NCI-H2029 (cell line): ENCODE results near the gene SDK1.

Experiments used
- DNase-seq: peaks from one replicate; lab custom pipeline; 2025; lab: John Stamatoyannopoulos, UW

SDK1 gene

DNA sequence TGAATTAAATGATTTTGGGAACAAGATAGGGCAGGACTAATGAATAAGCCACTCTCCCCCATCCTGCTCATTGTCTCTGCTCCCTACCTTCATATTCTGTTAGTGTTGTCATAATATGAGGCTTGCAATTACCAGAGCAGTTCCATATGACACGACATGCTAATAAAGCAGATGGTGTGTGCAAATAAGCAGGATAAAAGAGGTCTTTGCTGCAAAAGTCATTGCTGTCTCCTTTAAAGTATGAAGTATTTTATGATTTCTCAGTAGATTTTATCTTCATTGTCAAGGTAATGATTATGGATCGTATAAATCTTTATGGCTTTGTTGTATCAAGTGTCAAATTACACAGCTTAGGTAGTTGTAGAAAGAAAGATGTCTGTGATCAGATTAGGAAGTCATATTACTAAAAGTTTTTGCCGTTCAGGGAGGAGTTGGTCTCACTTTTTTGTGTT is 114.8 kb downstream of the SDK1 start:
- DNase-seq: no peak

DNA sequence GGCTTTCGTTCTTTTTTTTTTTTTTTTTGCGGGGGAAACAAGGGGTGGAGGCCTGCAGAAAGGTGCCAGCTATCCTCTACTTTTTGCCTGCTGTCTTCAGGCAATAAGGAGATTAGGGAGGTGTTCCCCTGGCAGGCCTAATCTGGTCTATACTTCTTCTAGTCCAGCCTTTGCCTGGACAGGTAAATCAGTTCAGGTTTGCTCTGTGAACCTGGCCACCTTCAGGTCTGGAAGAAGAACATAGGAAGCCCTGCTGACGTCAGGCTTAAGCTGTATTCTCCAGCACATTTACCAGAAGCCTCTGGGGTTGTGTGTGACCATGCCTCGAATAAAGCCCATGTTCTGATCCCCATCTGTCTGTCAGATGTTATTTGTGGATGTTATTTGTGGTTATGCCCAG is 115.4 kb downstream of the SDK1 start:
- DNase-seq: no peak

DNA sequence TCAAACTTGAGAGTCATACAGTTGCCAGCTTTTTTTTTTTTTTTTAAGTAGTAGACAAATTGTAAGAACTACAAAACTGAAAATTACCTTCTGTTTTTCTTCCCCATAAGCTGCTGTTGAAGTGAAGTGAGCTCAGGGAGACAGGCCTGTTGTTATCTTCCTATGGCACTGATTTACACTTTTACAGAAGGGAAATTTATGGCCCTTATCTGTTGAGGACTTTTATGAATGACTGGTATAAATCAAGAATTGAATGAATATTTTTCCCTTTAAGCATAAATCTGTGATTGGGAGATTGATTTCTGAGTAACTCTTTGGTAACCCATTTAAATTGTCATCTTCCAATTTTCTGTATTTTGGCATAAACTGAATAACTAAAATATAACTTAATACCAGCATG is 124.0 kb downstream of the SDK1 start:
- no peak for DNase-seq

DNA sequence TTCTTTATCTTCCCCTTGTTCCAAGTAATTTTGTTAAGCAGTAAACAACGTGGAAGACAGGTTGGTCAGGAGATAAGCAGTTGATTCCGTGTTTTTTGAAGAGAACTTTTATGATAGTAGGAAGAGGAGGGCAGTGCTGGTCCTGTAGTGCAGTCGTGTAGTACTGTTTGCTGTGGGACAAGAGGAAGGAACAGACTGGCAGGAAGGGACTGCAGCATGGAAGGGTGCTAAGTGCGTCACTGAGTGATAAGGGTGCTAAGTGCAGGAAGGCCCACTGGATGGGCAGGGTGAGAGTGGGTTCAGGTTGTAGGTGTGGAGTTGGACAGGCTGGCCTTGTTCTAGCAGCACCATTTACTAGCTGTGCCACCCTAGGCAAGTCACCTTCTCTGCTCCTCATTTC is 125.0 kb downstream of the SDK1 start:
- DNase-seq: no peak

GRCh38 chr7:3427957-3428356 is 126.9 kb downstream of the SDK1 start:
- DNase-seq: no peak

DNA sequence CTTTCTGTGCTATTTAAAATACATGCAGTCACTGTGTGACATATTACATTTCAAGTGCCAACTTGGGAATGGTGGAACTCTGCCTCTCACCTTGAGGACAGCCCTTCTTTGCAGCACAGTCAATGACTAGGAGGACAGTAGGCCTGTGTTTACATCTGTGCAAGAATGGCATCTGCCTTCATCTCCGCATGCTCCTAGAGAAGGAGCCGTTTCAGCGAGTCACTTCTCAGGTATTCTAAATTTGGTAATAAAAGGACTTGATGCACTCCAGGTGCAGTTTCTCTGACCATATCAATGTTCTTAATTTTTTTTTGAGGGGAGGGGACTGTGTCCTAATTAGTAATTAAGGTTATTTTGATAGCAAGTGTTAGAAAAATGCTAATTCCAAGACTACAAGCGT is 128.9 kb downstream of the SDK1 start:
- DNase-seq: no peak

GRCh38 chr7:3430588-3430987 is 129.5 kb downstream of the SDK1 start:
- DNase-seq: no peak

- DNase-seq: no peak
These were observed 130.3 kb downstream of the SDK1 start for GRCh38 chr7:3431306-3431705.

DNA sequence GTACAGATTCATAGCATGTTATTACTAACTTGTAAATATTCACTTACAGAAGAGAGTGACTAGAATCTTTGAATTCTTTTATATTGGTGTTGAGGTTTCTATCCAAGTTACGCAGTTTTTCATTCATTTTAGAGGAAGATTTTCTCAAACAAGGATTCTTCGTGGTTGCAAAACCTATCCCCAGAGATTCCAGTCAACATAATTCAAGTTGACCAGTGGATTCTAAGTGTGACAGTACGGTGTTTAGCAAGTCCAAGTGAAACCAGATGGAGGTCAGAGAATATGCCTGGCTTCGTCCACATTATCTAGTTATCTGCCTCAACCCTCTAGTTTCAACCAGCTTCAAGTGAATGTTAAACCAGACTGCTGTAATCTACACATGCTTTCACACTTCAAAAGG is 131.9 kb downstream of the SDK1 start:
- no peak for DNase-seq

DNA sequence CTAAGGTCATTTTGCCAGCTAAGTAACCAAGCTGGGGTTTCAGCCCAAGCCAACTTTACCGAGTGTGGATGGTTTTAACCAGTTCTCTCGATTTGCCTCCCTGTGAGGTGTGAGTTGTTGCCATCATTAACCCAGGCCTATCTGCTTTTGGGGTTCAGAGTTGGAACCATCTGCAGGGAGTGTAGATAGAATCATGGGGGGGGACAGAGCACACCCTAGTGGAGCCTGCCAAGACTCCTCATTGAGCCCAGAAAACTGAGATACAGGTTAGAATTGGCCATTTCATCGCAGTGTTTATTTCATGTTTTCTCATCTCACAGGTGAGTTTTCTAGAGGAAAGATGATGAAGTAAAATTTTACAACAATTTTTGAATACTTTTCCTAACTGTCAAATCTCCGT is 133.6 kb downstream of the SDK1 start:
- DNase-seq: no peak

GRCh38 chr7:3436112-3436511 is 135.1 kb downstream of the SDK1 start:
- no peak for DNase-seq

GRCh38 chr7:3436746-3437145 is 135.7 kb downstream of the SDK1 start:
- DNase-seq: no peak

- no peak for DNase-seq
These were observed 136.4 kb downstream of the SDK1 start for GRCh38 chr7:3437467-3437866.

- no peak for DNase-seq
These were observed 137.3 kb downstream of the SDK1 start for GRCh38 chr7:3438352-3438751.

DNA sequence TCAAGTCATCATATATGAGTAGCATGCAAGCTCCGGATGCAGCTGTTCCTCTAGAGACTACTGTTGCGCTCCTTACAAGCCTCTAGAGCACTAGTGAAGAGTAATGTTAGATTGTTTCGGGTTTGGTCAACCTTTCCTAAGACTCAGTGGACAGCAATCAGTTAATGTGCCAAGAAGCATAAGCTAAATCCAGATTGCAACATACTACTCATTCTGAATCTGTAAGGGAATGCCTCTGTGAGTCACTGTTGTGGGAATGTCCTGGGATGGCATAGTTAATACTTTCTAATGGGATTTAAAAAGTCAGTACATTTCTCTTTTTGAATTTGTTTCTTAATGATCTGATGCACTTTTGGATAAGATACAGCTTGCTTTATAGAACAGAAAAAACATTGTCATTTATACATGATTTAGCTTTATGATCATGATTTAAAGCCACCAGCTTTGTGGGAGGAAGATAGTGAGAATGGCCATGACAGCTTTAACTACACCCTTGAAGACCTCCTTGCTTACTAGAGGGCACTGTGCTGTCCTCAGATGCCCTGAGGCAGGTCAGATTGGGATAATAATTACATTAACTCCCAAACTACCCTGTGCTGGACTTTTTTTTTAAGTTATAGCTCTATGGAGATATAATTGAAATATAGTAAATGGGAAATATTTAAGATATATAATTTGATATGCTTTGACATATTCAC is 138.4 kb downstream of the SDK1 start:
- no peak for DNase-seq

DNA sequence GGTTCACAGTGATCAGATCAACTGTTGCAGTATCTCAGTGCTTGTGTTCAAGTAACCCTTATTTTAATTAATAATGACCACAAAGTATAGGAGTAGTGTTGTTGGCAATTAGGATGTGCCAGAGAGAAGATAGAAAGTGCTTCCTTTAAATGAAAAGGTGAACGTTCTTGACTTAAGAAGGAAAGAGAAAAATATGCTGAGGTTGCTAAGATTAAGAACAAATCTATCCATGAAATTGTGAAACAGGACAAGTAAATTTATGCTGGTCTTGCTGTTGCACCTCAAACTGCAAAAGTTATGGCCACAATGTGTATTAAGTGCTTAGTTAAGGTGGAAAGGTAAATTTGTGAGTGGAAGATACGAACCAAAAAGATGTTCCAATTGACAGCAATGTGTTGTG is 139.5 kb downstream of the SDK1 start:
- DNase-seq: no peak

DNA sequence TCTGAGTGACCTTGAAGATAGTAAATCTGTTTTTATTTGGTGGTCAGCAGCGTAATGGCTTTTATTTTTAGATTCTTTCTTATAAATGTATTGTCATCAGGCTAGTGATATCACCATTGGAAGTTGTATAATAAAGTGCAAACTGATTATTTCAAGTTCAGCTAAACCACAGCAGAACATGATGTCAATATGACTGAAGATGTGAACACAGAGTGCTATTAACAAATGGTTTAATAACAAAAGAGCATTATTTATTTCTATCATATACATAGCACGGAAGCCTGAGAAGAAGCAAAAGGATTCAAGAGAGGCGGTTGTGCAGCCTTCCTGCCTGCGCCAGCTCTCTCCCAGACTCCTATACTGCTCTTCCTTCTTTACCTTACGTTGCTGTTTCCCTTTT is 142.7 kb downstream of the SDK1 start:
- no peak for DNase-seq

DNA sequence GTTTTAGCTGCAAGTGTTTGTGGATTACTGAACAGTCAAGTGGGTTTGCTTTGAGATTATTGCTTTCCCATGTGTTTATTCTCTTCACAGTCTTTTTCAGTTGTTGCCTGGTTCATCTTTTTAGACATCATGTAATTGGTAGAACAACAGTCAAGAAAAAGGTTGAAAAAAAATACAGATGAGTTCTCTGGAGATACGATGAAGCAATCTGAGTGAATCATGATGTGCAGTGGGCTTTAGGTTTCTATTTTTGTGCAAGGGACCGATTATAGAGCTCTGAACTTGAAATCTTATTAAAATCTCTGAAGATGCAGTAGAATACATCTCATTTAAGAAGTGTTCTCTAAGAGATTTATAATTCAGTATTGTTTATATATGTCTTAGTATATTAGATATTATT is 145.7 kb downstream of the SDK1 start:
- DNase-seq: no peak

DNA sequence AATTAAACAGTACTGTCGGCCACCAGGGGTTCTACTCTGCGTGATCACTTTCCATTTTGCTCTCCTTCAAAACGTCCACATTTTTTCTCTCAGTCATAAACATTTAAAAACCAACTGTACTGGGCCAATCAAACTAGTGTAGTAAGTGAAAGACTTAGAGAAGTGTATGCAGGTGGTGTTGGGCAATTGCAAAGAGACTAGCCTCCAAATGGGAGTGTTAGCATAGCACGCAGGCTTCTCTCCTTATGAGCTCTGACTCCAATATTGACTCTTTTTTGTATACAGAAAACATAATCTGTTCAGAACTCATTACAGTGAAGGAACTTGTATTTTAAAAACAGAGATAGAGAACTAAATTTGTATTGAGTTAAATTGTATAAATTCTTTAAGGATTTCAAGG is 150.6 kb downstream of the SDK1 start:
- DNase-seq: no peak

DNA sequence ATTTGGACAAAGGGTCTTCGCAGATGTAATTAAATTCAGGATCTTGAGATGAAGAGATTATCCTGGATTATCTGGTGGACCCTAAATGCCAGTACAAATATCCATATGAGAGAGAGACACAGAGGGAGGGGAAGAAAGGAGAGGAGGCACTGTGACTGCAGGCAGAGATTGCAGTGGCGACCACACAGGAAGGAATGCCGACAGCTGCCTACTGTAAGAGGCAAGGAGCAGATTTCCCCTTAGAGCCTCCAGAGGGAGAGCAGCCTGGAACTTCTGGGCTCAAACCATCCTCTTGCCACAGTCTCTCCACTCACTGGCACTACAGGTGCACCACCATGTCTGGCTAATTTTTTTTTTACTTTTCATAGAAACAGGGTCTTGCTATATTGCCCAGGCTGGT is 152.3 kb downstream of the SDK1 start:
- DNase-seq: no peak

- DNase-seq: no peak
These were observed 154.9 kb downstream of the SDK1 start for GRCh38 chr7:3455806-3456595.

DNA sequence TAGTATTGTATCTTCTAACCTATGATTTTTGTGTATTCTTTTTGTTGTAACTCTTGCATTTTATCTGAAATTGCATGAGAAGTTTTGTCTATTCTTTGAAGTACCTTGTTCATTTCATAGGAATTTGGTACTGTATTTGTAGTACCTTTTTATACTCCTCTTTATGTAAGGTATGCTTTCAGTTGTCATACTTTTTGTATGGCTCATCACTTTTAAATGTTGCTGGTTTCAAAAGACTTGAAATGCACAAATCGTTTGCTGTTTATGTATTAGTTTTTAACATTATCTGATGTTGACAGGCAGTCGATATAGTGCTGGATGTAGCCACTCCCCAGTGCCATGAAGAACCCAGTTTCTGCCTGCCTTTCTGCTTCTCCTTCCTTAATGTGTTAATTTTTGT is 158.1 kb downstream of the SDK1 start:
- no peak for DNase-seq

GRCh38 chr7:3461923-3462322 is 160.9 kb downstream of the SDK1 start:
- DNase-seq: no peak

DNA sequence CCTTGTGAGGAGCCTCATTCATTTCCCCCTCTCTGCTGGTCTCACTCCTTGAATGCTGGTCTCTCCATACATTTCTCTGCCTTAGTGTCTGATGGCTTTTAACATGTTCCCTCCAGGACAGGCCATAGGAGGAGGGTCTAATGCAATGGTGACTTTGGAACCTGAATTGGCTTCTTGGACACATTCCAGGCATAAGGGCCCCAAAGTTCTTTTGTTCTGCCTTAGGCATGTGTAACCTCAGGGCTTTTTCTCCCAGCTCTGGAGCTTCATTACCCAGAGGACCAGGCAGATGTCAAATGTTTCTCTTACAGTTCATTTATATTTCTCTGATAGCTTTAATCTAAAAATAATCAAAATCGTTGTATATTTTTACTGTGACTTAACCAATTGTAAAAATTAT is 162.6 kb downstream of the SDK1 start:
- DNase-seq: no peak
